Activated CD8-positive, alpha-beta T cell treated with anti-CD3 and anti-CD28 coated beads for 36 hours (primary cell): Measurements from ENCODE around the gene MYT1. TPM values are rescaled to one million over a fixed set of nuclear protein-coding genes. Genes with fewer than 3 reads are reported as not detected.

ENCODE experiments used
- ATAC-seq: fragments of 200-7000 bp; cut with Tn5 transposase; one replicate; pipeline ENCODE4 v1.10.0; 2021; ENCODE audit warnings: mild to moderate bottlenecking, moderate library complexity
- CTCF ChIA-PET: fragments of 350-600 bp; sonication (Branson Sonifier 250); formaldehyde crosslinking; loops from one replicate; lab custom pipeline; 2021; ENCODE audit warnings: antibody characterized with exemption; lab: Charles Lee
- POLR2A ChIA-PET: fragments of 350-600 bp; sonication (Branson Sonifier 250); formaldehyde crosslinking; loops from one replicate; lab custom pipeline; 2021; ENCODE audit warnings: antibody characterized with exemption; lab: Charles Lee
- DNase-seq: peaks from one replicate; pipeline ENCODE4 v3.0.0-alpha.2; 2020
- H3K27ac Mint-ChIP-seq: one replicate; pipeline ENCODE4 v1.8.0; 2021; ENCODE audit warnings: mild to moderate bottlenecking, mixed read lengths
- H3K27me3 Mint-ChIP-seq: one replicate; pipeline ENCODE4 v1.8.0; 2021; ENCODE audit warnings: mixed read lengths
- H3K36me3 Mint-ChIP-seq: one replicate; pipeline ENCODE4 v1.8.0; 2021; ENCODE audit warnings: low read depth, mixed read lengths
- H3K4me1 Mint-ChIP-seq: one replicate; pipeline ENCODE4 v1.8.0; 2021; ENCODE audit warnings: low read depth, mixed read lengths
- H3K4me3 Mint-ChIP-seq: one replicate; pipeline ENCODE4 v1.8.0; 2021; ENCODE audit warnings: mild to moderate bottlenecking, moderate library complexity, mixed read lengths
- H3K9me3 Mint-ChIP-seq: one replicate; pipeline ENCODE4 v1.8.0; 2021; ENCODE audit warnings: mixed read lengths
- intact Hi-C: fragments of 100-400 bp; cut with micrococcal nuclease; formaldehyde crosslinking; loops from one replicate; pipeline ENCODE4 v1.10.0; 2022
- total RNA-seq, 2 experiments: library from RNA; stranded (reverse); gene quantifications; one replicate each; pipeline ENCODE4 v1.2.3, GENCODE V29; 2021
- TF ChIP-seq, protein P1 (sequence below): fragments of 200-600 bp; IDR thresholded peaks from one replicate; pipeline ENCODE4 v1.8.0; 2022; ENCODE audit warnings: antibody characterized with exemption, mild to moderate bottlenecking

Gene MYT1
- total RNA-seq, 2 experiments from 2014 or later, result not detected

GRCh38 chr20:64157878-64158277, 6.4 kb upstream of the MYT1 start:
- ChIA-PET POLR2A (no interaction called here), CTCF (no interaction called here)
- Mint-ChIP-seq H3K9me3 (no peaks in the 10 kb centered on the region), H3K27ac (no peak overlapping the region), H3K36me3 (no peaks in the 10 kb centered on the region), H3K4me3 (no peak overlapping the region), H3K27me3 (peaks cover 30% of the 10 kb centered on the region), H3K4me1 (peaks cover 2% of the 10 kb centered on the region)
- intact Hi-C loops, result no loop called here
- no peak for DNase-seq
- TF ChIP-seq, protein P1, sequence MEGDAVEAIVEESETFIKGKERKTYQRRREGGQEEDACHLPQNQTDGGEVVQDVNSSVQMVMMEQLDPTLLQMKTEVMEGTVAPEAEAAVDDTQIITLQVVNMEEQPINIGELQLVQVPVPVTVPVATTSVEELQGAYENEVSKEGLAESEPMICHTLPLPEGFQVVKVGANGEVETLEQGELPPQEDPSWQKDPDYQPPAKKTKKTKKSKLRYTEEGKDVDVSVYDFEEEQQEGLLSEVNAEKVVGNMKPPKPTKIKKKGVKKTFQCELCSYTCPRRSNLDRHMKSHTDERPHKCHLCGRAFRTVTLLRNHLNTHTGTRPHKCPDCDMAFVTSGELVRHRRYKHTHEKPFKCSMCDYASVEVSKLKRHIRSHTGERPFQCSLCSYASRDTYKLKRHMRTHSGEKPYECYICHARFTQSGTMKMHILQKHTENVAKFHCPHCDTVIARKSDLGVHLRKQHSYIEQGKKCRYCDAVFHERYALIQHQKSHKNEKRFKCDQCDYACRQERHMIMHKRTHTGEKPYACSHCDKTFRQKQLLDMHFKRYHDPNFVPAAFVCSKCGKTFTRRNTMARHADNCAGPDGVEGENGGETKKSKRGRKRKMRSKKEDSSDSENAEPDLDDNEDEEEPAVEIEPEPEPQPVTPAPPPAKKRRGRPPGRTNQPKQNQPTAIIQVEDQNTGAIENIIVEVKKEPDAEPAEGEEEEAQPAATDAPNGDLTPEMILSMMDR, result no peak
- no peak for ATAC-seq

DNA sequence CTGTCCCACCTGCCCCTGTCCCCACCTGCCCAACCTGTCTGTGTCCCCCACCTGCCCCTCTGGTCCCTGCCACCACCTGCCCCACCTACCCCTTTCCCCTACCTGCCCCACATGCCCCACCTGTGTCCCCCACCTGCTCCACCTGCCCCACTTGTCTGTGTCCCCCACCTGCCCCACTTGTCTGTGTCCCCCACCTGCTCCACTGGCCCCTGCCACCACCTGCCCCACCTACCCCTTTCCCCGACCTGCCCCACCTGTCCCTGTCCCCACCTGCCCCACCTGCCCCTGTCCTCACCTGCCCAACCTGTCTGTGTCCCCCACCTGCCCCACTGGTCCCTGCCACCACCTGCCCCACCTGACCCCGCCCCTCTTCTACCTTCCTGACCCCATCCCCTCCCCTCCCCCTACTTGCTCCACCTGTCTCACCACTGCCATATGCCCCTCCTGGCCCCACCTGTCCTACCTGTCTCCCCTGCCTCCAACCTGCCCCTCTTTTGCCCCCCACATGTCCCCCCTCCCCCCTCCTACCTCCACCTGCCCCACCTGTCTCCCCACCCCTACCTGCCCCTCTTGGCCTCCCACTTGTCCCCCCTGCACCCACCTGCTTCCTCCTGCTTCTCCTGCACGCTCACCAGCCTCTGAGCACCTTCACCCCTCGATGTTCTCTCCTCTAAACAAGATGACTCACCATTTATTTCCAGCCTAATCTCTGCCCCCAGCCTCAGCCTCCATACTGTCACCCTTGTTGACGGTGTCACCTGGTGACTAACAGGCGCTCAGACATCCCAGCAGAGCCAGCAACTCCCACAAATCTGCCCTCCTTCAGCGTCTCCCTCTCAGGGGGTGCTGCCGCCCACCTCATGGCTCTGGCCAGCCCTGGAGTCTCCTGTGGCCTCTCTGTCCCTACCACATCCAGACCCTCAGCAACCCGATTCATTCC, 5.6 kb upstream of the MYT1 start:
- DNase-seq (no peak), ATAC-seq (no peak)
- peaks cover 2% of the 10 kb centered on the region for H3K4me1 Mint-ChIP-seq
- no peaks in the 10 kb centered on the region for H3K9me3 Mint-ChIP-seq
- ChIA-PET CTCF (no interaction called here), POLR2A (no interaction called here)
- TF ChIP-seq, protein P1, result no peak
- no peaks in the 10 kb centered on the region for H3K36me3 Mint-ChIP-seq
- no peak overlapping the region for H3K4me3 Mint-ChIP-seq
- intact Hi-C loops, result no loop called here
- no peak overlapping the region for H3K27ac Mint-ChIP-seq
- H3K27me3 Mint-ChIP-seq, result peaks cover 37% of the 10 kb centered on the region

GRCh38 chr20:64159286-64159680, 5.0 kb upstream of the MYT1 start:
- TF ChIP-seq, protein P1, result no peak
- POLR2A ChIA-PET, result no interaction called here
- H3K4me1 Mint-ChIP-seq, result peaks cover 2% of the 10 kb centered on the region
- no peak overlapping the region for H3K27ac Mint-ChIP-seq
- H3K27me3 Mint-ChIP-seq, result peaks cover 40% of the 10 kb centered on the region
- CTCF ChIA-PET, result no interaction called here
- no peaks in the 10 kb centered on the region for H3K36me3 Mint-ChIP-seq
- intact Hi-C loops, result no loop called here
- ATAC-seq (no peak), DNase-seq (no peak)
- no peak overlapping the region for H3K4me3 Mint-ChIP-seq
- no peaks in the 10 kb centered on the region for H3K9me3 Mint-ChIP-seq

DNA sequence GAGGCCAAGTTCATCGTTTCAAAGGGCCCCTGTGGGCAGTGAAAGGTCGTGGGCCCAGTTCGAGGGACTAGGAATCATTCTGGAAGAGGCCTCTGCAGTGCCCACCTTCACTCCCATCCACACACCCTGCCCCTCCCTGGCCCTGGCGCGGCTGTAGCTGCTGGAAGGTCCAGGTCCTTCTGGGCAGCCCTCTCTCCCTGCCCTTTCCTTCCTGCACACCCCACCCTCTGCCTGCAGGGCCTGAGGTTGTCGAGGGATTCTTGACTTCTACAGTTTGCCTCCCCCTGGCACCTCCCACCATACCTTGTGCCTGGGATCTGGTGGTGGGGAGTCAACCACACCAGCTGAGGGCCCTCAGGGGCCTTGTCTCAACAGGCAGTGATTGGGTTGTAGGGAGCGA, 4.5 kb upstream of the MYT1 start:
- Mint-ChIP-seq H3K9me3 (no peaks in the 10 kb centered on the region), H3K4me1 (peaks cover 2% of the 10 kb centered on the region), H3K4me3 (no peak overlapping the region), H3K36me3 (no peaks in the 10 kb centered on the region), H3K27ac (no peak overlapping the region), H3K27me3 (peaks cover 41% of the 10 kb centered on the region)
- no peak for ATAC-seq
- intact Hi-C loops, result no loop called here
- CTCF ChIA-PET, result no interaction called here
- TF ChIP-seq, protein P1, result no peak
- POLR2A ChIA-PET, result no interaction called here
- no peak for DNase-seq

DNA sequence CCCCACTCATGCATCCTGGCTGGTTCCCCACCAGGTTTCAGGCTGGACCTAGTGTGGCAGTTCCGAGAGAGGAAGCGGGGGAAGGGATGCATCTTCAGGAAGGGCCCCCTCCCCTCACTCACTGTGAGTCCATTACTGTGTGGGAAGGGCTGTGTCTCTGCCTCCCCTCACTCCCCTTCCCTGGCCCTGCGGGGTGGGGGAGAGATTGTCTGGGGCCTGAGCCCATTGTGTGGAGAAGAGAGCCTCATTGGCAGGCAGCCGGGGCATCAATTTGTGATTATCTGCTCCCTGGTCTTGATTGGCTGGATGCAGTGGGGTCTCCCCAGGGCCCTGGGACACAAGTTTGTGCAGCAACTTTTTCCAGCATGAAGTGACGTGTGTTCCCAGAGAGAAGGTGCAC, 4.1 kb upstream of the MYT1 start:
- H3K4me3 Mint-ChIP-seq, result no peak overlapping the region
- H3K9me3 Mint-ChIP-seq, result no peaks in the 10 kb centered on the region
- TF ChIP-seq, protein P1, result no peak
- intact Hi-C loops, result no loop called here
- peaks cover 42% of the 10 kb centered on the region for H3K27me3 Mint-ChIP-seq
- ChIA-PET POLR2A (no interaction called here), CTCF (no interaction called here)
- H3K27ac Mint-ChIP-seq, result no peak overlapping the region
- H3K4me1 Mint-ChIP-seq, result peaks cover 2% of the 10 kb centered on the region
- DNase-seq (no peak), ATAC-seq (no peak)
- no peaks in the 10 kb centered on the region for H3K36me3 Mint-ChIP-seq
